Measurements from ENCODE around the gene DSCAM.

The DSCAM gene

DNA sequence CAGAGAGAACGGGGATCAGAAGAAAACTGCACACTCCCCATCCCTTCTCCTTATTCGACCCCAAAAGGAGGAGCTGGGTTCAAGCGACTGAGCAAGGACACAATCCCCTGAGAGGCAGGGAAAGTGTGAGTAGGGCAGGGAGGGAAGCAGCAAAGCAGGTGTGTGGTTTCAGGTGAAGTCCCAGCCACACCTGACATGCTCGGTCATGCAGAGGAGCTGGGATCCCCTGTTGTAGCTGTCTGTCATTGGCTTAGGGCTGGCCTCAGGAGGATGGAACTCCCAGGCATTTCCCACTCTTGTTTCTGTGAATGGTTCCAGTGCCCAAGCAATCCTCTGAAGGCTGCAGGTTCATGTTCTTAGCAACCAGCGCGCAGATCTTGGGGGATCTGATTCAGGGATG lies 150.7 kb downstream of the DSCAM start:
- DNase-seq = no peak

DNA sequence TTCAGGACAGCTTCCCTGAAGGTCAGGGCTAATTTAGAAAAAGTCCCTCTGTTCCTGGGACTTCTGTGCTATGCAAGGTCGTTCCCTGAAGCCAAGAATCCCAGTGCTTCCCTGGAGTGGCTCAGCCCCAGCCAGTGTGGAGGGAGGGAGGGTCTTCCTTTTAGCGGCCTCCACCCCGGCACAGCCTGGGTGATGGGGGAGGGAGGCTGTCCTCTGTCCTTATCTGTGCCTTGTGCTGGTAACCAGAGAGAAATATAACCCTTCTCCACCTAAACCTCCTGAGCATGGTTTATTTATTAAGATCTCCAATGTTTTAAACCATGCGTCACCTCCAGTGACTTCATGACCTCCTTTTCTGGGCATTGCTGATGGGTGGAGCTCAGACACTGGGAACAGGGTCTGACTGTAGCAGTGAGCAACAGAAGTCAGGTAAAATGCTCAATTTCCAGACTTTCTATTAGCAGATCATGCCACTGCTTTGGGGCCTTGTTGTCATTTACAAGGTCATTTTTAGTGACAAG lies 157.1 kb downstream of the DSCAM start:
- no peak for DNase-seq

DNA sequence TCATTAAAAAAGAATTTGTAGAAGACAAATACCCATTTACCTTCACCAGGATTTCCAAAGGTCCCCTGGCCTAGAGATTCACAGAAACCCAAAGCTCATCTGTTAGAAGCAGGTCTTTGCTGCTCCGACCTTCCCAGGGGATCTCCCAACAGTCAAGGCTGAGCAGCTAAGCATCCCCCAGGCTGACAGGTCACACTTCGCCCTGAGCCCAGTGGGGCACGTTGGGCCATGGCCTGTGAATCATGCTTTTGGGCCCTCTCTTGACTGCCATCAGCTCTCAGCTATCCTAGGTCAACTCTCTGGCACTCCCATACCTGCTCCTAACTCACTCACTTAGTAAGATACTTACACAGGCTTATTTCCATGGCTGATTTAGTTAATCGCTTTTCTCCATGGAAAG lies 157.7 kb downstream of the DSCAM start:
- DNase-seq = no peak

DNA sequence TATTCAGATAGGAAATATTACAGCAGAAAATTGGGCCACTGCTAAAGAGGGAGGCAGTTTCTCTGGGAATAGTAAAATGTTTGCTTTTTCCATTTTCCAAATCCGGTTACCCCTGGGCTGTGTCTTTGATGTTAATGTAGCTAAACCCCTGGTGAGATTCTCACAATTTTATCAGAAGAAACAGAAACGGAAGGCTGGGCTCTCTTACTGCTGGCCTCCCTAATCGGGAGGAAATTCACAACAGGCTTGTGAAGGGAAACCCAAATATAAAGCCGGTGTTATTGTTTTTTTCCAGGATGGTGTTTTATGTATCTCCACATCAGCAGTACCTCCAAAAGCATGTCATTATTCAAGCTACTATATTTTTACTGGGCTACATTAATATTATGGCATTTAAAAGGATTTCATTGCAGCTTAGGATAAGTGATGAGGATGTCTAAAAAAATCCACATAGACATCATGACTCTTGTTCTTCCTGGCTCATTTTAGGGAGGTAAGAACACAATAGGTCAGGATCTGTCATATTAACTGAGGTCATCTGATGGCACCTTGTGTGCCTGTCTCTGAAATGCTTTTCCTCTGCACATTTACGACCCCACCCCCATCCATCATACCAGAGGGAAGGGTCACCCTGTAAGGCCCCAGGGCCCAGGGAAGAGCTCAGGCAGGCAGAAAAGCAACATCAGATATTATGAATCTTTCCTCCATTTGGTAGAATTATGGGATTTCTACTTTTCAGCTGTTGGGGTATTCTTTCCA lies 158.7 kb downstream of the DSCAM start:
- DNase-seq = no peak

DNA sequence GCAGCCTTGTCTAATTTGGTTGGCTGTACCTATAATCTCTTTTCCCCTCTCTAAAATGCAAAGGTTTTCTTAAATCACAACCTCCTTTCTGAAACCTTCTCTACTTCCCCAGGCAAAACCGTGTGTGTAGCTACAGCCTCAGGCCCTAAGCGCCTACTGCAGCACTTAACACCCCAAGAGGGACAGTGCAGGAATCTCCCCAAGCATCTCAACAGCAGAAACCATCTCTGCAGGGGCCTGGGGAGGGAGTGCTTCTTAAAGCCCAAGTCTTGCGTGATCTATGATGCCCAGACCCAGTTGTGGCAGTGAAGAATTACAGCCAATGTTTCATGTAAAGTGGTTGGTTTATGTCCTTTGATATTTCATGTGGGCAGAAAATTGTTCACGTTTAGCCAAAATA lies 159.3 kb downstream of the DSCAM start:
- peak; percentile 51 for DNase-seq

DNA sequence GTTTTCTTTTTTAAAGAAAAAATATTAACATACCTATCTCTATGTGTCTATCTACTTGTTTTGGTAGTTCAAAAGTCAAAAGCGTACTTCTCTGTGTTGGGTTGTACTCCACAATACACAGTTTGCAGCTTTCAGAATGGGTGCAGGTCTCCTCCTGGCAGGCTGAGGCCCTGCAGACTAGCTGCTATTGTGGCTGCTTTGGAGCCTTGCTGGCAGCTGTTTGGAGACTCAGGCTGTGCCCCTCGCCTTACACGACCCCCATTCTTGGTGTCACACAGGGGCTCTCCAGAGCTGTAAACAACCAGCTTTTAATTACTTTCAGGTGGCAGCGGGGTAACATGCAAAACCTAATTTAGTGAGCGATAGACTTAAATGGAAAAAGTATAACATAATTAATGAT lies 160.4 kb downstream of the DSCAM start:
- no peak for DNase-seq

DNA sequence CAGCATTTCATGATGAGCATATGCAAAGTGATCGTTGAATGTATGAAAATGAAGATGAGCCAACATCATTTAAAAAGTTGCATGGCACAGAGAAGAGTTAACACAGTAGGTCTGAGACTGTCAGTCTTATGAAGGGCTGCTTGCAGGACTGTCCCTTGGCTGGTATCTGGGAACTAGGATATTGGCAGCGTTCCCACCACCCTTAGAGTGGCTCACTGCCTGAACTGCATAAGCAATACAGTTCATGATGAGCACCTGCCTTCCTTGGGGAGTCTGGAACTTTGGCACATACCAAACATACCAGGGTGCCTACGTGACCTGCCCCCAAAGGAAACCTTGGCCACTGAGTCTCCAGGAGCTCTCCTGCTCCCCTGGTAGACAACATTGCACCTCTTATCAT lies 161.8 kb downstream of the DSCAM start:
- no peak for DNase-seq

DNA sequence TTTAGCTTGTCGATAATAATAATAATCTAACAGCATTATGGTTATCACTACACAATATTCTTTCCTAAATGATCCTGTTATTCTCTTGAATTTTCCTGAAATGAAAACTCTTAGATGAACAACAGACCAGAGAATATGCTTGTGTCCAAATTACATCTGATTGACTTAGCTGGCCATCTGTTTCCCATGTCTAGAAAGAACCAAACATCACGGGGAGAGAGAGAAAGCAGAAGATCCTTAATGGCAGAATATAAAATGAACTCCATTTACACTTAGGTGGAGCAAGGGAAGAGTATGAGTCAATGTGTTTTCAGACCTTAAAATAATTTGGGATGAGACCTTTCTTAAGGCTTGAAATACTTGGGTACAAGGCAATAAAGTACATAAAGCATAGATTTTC lies 162.2 kb downstream of the DSCAM start:
- no peak for DNase-seq

DNA sequence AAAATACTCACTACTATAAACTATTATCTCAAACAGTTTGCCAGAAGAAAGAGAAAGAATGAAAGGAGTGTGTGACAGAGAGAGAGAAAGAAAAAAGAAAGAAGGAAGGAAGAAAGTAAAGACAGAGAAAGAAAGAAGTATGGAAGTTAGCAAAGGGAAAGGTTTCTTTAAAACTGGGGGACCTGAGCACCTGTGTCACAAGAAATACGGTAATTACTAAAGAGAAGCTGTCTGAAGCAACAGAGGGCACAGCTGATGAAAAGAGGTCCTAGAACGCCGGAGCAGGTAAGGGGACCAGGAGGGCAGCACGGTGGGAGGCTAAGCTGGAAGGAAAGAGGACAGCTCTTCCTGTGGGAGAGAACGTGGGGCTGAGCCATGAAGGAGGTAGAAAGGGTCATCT lies 163.6 kb downstream of the DSCAM start:
- no peak for DNase-seq

DNA sequence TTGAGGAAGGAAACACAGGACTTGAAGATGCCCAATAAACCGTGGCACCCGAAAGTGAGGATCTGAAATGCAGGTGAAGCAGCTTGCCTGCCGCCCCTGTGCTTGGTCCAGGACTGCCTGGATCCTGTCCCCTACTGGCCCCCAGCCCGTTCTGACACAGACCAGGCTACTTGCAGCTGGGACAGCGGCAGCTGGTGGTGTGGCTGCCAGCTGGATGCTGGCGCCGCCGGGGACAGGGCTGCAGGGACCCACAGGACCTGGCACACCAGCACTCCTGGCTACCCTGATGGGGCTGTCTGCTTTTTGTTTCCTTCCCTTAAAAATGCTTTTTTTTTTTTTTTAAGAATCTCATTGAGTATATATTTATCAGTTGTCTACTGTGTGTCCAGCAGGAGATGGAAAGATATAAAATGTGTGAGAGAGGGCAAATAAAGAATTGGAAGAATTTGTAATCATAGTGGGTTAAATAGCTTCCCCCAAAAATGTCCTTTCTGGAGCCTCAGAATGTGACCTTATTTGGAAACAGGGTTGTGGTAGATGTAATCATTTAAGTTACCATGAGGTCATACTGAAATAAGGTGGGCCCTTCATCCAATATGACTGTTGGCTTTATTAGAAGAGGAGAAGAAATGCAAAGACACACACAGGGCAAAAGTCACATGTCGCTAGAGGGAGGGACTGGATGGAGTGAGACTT lies 165.6 kb downstream of the DSCAM start:
- no peak for DNase-seq

DNA sequence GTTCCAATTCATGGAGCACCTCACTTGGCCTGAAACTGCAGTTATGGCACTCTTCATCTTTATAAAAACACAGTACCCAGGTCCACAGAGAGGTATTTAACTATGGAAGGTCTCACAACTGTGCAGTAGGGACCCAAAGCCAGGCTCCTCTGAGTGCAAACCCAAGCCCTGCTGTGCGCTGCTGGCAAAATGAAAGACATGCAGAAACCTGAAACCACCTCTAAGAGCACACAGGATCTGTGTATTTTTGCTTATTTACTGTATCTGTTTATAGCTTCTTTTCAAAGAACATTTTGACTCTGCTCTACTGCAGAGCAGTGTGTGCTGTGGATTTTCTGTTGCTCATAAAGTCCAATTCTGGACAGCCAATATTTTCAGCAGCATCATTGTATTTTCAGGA lies 166.6 kb downstream of the DSCAM start:
- no peak for DNase-seq

DNA sequence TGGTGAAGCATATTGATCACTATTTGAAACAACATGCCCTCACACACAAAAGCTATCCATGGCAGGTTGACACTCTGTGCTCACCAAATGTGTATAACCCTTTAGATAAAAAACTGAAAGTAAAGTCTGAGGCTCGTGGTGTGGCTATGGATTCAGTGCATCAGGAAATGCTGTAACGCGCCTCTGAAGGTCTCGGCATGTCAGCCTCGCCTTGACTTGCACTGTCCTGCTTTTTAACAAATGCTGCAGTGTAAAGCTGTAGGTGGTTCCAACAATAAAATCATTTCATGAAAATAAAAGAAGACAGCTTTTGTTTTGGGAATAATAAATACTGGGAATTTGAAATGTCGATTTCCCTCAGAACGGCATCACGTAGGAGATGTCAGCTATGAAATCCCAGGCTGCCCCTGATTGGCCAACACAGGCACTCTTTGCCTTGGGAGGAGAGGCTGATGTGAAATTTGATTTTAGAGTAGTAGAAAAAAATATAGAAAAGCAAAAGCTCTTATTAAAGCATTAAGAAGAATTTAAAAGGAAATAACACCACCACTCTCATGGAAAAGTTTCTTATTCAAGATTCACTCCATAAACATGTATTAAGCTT lies 168.2 kb downstream of the DSCAM start:
- DNase-seq = no peak

DNA sequence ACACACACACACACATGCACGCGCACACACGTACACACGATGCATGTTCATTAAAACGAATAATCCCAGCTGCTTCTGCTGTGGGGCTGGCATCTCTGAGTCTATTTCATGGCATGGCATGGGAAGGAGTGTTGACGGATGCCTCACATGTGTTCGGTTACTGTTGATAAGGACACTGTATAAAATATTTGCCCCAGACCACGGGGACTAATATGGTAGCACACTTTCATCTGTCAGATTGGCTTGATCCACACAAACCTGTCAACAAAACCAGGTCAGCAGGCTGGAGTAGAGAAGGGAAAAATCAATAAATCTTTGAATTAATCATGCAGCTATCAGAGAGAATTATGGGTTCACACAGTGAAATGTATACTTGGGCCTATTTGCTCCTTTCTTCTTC lies 171.9 kb downstream of the DSCAM start:
- DNase-seq = no peak

DNA sequence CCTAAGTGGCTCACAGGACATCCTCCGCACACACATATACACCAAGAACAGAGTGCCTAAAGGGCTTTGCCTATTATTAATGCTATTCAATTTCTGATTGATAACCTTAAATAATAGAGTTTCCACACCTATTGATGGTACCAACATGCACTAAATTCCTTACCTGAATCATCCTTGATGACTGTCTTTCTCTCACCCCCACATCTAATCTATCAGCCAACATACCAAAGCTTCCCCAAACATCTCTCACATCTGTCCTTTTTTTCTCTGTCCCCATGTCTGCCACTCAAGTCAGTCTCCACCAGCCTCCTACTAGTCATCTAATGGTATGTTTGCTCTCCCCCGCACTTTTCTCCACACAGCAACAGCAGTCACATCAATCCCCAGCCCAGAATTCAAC lies 174.4 kb downstream of the DSCAM start:
- peak; percentile 6 for DNase-seq

DNA sequence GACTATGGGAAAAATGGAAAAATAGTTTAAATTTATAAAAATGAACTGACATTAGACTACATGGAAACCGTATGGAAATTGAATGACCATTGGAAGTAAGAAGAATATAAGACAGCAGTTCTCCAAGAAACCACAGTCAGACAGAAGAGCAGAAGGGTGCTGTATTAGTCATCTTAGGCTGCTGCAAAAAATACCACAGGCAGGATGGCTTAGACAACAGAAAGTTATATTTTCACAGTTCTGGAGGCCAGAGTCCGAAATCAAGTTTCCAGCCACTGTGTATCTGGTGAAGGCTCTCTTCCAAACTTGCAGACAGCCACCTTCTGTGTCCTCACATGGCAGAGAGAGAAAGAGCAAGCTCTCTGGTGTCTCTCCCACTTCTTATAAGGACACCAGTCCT lies 175.2 kb downstream of the DSCAM start:
- DNase-seq = no peak

DNA sequence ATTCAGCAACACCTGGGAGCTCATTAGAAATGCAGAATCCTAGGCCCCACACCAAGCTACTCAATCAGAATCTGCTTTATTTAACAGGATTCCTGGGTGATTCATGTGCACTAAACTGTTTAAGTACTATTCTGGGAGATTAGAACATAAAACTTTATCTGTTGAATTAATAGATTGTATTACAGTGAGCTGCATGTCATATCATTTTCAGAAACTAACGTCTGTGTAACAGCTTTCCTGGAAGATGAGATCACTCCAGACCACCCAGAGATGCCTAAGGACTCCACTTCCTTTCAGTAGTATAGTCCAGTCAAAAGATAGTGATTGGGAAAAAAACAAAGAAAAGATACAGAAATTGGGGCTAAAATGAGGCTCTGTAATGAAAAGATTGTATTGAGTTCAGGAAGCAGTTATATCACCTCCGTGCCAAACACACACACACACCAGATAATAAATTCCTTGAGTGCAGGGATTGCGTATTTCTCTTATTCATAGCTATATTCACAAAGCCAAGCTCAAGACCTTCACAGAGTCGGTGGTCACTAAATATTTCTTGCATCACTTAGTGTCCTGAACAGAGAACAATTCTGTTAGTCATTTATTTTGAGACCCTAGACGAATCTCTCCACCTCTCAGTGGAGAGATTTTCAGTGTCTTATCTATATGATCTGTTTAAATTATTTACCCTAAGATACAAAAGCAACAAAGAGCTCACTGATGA lies 178.2 kb downstream of the DSCAM start:
- no peak for DNase-seq

DNA sequence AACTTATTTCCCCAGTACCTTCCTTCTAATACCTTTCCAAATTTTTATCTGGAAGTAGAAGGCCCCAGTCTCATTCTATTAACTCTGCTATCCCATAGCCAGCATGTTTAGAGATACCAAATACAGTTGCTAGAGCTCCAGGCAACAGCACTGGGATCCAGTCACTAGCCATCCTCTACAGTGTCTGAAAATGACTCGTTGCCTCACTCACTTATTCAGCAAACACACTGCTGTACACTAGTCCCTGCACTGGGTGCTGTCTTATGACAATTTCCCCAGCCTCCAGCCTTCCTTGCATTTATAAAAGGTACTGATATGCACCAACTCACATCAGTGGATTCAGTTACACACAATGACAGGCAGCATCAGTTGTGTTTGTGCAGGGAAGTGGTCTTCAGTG lies 179.0 kb downstream of the DSCAM start:
- DNase-seq = no peak

DNA sequence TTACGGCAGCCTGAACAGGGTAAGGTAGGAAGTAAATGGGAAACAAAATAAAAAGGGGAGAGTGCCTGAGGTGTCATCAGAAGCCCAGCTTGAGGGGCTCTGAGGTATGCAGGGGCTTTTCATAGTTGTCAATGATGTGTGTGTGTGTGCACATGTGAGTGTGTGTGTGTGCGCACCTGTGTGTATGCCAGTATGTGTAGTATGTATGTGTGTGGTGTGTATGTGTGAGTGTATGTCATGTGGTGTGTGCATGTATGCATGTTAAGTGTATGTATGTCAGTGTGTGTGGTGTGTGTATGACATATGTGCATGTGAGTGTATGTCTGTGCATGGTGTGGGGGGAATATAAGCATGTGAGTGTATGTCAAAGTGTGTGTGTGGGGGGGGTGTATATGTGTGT lies 184.1 kb downstream of the DSCAM start:
- DNase-seq = no peak

DNA sequence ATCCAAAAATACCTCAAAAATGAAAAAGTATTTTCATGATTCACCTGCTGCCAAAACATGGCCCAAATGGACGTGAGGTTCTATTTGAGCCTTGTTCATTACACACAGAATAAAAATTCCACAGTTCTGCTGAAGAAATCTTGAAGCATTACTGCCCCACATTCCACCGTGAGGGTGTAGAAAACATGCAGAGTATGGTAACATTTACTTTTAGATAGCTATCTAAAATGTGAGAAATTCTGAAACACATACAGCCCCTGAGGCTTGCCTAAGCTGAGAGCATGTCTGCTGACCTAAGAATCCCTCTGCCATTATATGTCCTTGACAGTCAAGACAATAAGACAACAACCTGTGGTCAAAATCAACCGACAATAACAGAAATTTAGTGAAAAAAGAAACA lies 186.5 kb downstream of the DSCAM start:
- no peak for DNase-seq

DNA sequence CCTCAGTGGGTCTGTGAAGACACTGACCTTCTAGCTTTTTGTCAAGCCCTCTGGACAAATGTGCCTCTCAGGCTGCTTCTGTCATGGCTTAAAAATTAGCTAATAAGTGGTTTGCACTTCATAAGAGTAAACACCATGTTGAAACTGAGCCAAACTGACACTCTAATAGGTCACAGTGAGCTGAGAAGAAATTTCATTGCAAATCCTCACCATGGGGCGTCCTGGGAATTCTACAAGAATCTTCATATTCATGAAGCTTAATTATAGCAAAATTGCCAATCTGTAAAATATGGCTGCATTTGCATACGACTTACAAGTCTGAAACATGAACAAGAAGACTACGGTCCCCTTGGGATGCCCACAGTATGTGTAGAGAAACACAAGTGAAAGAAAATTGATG lies 188.6 kb downstream of the DSCAM start:
- no peak for DNase-seq

DNA sequence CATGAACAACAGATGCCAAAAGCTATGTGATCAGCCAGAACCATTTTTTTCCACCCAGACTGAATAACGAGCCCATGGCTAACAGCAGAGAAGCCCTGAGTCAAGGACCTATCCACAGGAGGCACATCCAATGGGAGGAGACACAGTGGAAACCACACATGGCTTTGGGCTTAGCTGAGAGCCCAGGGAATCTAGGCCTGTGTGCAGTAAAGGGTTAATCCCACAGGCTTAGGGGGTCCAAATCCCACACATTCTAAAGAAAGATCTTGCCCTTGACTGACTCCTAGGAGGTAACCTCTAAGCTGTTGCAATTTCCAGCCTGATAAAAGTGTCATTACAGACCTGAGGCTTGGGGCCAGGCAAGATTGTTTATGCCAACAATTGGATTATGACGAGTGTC lies 194.5 kb downstream of the DSCAM start:
- DNase-seq = no peak

DNA sequence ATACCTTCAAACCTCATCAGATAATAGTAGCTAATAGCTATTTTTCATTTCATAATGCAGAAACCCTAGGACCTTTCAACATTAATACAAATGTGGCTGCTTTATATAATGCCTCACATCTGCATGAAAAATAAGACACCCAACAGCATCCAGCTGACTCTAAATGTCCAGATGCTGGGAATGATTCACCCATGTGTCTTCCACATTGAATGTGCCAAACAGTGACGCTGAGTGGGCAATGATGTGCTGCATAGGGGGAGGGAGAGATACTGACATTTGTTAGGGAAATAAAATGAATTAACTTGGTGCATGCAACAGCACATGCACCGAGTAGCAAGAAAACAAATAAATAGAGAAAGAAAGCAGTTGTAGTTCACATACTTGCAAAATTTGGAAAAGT lies 199.3 kb downstream of the DSCAM start:
- DNase-seq = no peak

DNA sequence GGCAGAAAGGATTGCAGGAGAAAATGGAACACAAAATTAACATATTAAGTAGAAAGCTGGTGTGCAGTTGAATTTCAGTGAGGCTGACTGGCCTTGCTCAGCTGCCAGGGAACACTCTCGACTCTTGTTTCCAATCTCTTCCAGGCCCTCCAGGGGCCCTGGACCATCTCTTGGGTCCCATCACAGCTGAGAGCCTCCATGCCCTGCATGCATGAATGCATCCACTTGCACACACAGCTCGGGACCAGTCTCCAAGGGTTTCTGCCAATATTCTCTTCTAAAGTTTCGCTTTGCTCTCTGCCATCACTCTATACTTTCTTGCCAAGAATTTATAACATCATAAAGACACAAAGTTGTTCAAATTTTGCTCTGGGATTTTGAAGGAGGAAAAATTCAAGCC lies 200.3 kb downstream of the DSCAM start:
- DNase-seq = no peak

DNA sequence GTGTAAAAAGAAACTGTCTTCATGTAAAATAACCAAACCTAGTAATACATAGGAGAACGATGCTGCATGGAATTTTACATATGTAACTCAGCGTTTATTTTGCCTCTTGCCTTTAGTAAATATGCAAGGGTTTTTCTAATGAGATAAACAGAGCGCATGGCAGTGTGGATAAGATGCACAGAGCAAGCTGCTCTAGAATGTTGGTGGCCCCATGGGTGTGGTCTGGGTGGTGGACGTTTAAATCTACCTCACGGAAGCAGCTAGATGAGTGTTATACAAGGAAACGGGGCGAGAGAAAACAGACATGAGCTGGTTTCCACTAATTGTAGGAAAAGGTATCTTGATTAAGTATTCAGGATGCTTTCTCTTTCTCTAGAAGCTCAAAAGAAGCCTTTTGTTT lies 205.9 kb downstream of the DSCAM start:
- no peak for DNase-seq
